Endothelial cell of umbilical vein (primary cell): ENCODE data around the gene TRIM17. TPM values are rescaled to one million over a fixed set of nuclear protein-coding genes. Genes with fewer than 3 reads are reported as not detected.

ENCODE experiments used
- BruUV-seq: library from RNA; stranded (reverse); fragments of 400-500 nt; replicated peaks from 2 replicates; lab custom pipeline; 2021; lab: Mats Ljungman, UMichigan
- CTCF ChIA-PET: fragments of 300-600, 350-600 bp; sonication (Branson Sonifier 250); formaldehyde crosslinking; loops from one replicate; lab custom pipeline; 2021; ENCODE audit warnings: antibody characterized with exemption, inconsistent platforms; lab: Charles Lee
- POLR2A ChIA-PET: fragments of 300-600, 350-600 bp; sonication (Branson Sonifier 250); formaldehyde crosslinking; loops from one replicate; lab custom pipeline; 2021; ENCODE audit warnings: antibody characterized with exemption, inconsistent platforms; lab: Charles Lee
- DNase-seq: peaks from one replicate; pipeline ENCODE4 v3.0.0-alpha.2; 2011; ENCODE audit warnings: low read depth, low spot score
- FAIRE-seq: peaks from 2 replicates; lab custom pipeline; 2011; peaks lifted over from hg19 to GRCh38; lab: Jason Lieb, UNC
- H2AFZ ChIP-seq: 2 replicates; pipeline ENCODE4 v1.6.0; 2012; ENCODE audit warnings: low read depth, low read length, control low read depth, inconsistent platforms
- H3K27ac ChIP-seq: 2 replicates; pipeline ENCODE4 v1.5.1; 2011; ENCODE audit warnings: low read depth, mild to moderate bottlenecking, control low read depth, low read length, moderate library complexity; ENCODE audit not compliant: insufficient read depth
- H3K27me3 ChIP-seq, 2 experiments: 2 replicates each; pipeline versions ENCODE4 v1.6.0 to v1.6.1; 2011; ENCODE audit warnings: low read length in 2 of 2, mixed read lengths in 1 of 2; ENCODE audit not compliant: control insufficient read depth in 2 of 2, insufficient read depth in 2 of 2
- H3K36me3 ChIP-seq, 2 experiments: 2 replicates in 1 of 2; 3 replicates in 1 of 2; pipeline ENCODE4 v1.5.1; 2011; ENCODE audit warnings: low read length in 2 of 2, mild to moderate bottlenecking in 1 of 2, moderate library complexity in 1 of 2; ENCODE audit not compliant: control insufficient read depth in 2 of 2, insufficient read depth in 2 of 2; ENCODE audit errors: extremely low read depth in 1 of 2
- H3K4me1 ChIP-seq: 3 replicates; pipeline ENCODE4 v1.5.1; 2011; ENCODE audit warnings: mild to moderate bottlenecking, low read length; ENCODE audit not compliant: control insufficient read depth, insufficient read depth; ENCODE audit errors: extremely low read depth
- H3K4me2 ChIP-seq: 2 replicates; pipeline ENCODE4 v1.6.1; 2011; ENCODE audit warnings: low read length, control low read depth, mixed read lengths; ENCODE audit not compliant: insufficient read depth
- H3K4me3 ChIP-seq, 3 experiments: fragments of 200-600 bp in 1 of 3; sonication (generic), shearing (Covaris generic) in 1 of 3; replicated peaks in 1 of 3; 2 replicates each; pipeline ENCODE4 v1.5.1; 2011 to 2016; ENCODE audit warnings: control low read depth in 3 of 3, low read length in 3 of 3, mild to moderate bottlenecking in 2 of 3, inconsistent platforms in 1 of 3, low read depth in 1 of 3, moderate library complexity in 1 of 3; ENCODE audit not compliant: insufficient read depth in 1 of 3
- H3K79me2 ChIP-seq: 2 replicates; pipeline ENCODE4 v1.6.0; 2012; ENCODE audit warnings: low read length, inconsistent platforms; ENCODE audit not compliant: control insufficient read depth, insufficient read depth
- H3K9ac ChIP-seq: replicated peaks from 2 replicates; pipeline ENCODE3; 2011; ENCODE audit warnings: low read length, control low read depth; ENCODE audit not compliant: insufficient read depth; ENCODE audit errors: extremely low read depth
- H3K9me1 ChIP-seq: replicated peaks from 3 replicates; pipeline ENCODE4 v1.6.0; 2011; ENCODE audit warnings: mild to moderate bottlenecking, low read length; ENCODE audit not compliant: control insufficient read depth, insufficient read depth; ENCODE audit errors: extremely low read depth
- H3K9me3 ChIP-seq: replicated peaks from 2 replicates; pipeline ENCODE4 v1.5.1; 2012; ENCODE audit warnings: low read length, inconsistent platforms; ENCODE audit not compliant: control insufficient read depth, insufficient read depth
- H4K20me1 ChIP-seq: replicated peaks from 2 replicates; pipeline ENCODE3; 2011; ENCODE audit warnings: mild to moderate bottlenecking, low read length; ENCODE audit not compliant: control insufficient read depth, insufficient read depth; ENCODE audit errors: extremely low read depth
- CTCF ChIP-seq, 2 donors: IDR thresholded peaks; 1 replicate in 1 of 2; 2 replicates in 1 of 2; pipeline ENCODE4 v1.5.1; 2011; ENCODE audit warnings: low read length in 2 of 2, mild to moderate bottlenecking in 2 of 2, moderate library complexity in 2 of 2, control low read depth in 1 of 2, inconsistent platforms in 1 of 2, low read depth in 1 of 2; ENCODE audit not compliant: insufficient read depth in 1 of 2; ENCODE audit errors: extremely low read depth in 1 of 2
- EZH2 ChIP-seq: IDR thresholded peaks from 2 replicates; pipeline ENCODE4 v1.6.1; 2012; ENCODE audit warnings: borderline replicate concordance, low read depth, mild to moderate bottlenecking, moderate library complexity, low read length, inconsistent platforms; ENCODE audit not compliant: severe bottlenecking
- FOS ChIP-seq: IDR thresholded peaks from 2 replicates; pipeline ENCODE4 v1.6.1; 2011; ENCODE audit warnings: mild to moderate bottlenecking, low read length, moderate library complexity, borderline replicate concordance; ENCODE audit not compliant: insufficient read depth
- GATA2 ChIP-seq: IDR thresholded peaks from 2 replicates; pipeline ENCODE4 v1.7.0; 2011; ENCODE audit warnings: low read depth, mild to moderate bottlenecking, moderate library complexity, mixed read lengths, low read length; ENCODE audit not compliant: insufficient read length, insufficient read depth
- JUN ChIP-seq: IDR thresholded peaks from 2 replicates; pipeline ENCODE4 v1.6.1; 2011; ENCODE audit warnings: borderline replicate concordance, low read depth; ENCODE audit not compliant: insufficient read length, insufficient read depth
- MYC ChIP-seq: IDR thresholded peaks from one replicate; pipeline ENCODE4 v1.6.1; 2011; ENCODE audit warnings: mild to moderate bottlenecking, low read depth, low read length
- POLR2A ChIP-seq: IDR thresholded peaks from 2 replicates; pipeline ENCODE4 v1.6.1; 2012; ENCODE audit warnings: low read depth, mild to moderate bottlenecking, control low read depth, low read length
- POLR2AphosphoS5 ChIP-seq: IDR thresholded peaks from 2 replicates; pipeline ENCODE4 v1.6.1; 2012; ENCODE audit warnings: low read depth, mild to moderate bottlenecking, control low read depth, low read length, moderate library complexity; ENCODE audit not compliant: insufficient read depth
- dilution Hi-C: fragments of 300-500 bp; cut with MboI; formaldehyde crosslinking; loops from one replicate; pipeline ENCODE4 v1.15.0; 2019; ENCODE audit warnings: low sequenced_read_pairs; ENCODE audit not compliant: extremely low pct_ligation_motif_present
- intact Hi-C: fragments of 100-400 bp; cut with micrococcal nuclease; formaldehyde crosslinking; loops from one replicate; pipeline ENCODE4 v1.10.0; 2022
- polyA plus RNA-seq, 4 experiments: library from polyadenylated mRNA; depleted of rRNA in 3 of 4; stranded (reverse) in 3 of 4; unstranded in 1 of 4; fragments of >200 nt; gene quantifications; 2 replicates each; pipeline versions ENCODE4 v1.2.1 to v1.2.3, GENCODE V29; 2011 to 2012; ENCODE audit warnings: missing spikeins in 1 of 4
- total RNA-seq: library from RNA; stranded (reverse); gene quantifications from 2 replicates; pipeline ENCODE4 v1.2.3, GENCODE V29; 2021
- TF ChIP-seq, protein P1 (sequence below): IDR thresholded peaks from 2 replicates; pipeline ENCODE4 v1.6.1; 2011; ENCODE audit not compliant: insufficient read depth, insufficient read length

TRIM17 gene
- total and polyA plus RNA-seq, 2 donors (not counting 3 experiments of a cell fraction or from before 2014, with no cell fraction given) = not detected

GRCh38 chr1:228397966-228398365 lies 18.7 kb downstream of the TRIM17 start:
- H3K36me3 ChIP-seq = peaks cover 2 to 32% of the 10 kb centered on the region in 2 experiments
- dilution Hi-C loops = no loop called here
- H4K20me1 ChIP-seq = no peaks in the 10 kb centered on the region
- H3K9me1 ChIP-seq = no peaks in the 10 kb centered on the region
- TF ChIP-seq POLR2A (no peak), FOS (no peak), EZH2 (no peak), CTCF (IDR thresholded peaks at IDR 0.05; ENCODE audit: extremely low read depth in 1 of 2, insufficient read depth in 1 of 2, low read depth in 1 of 2, low read length in 2 of 2) (no peak), MYC (no peak), POLR2AphosphoS5 (no peak), GATA2 (no peak), JUN (no peak)
- TF ChIP-seq, protein P1, sequence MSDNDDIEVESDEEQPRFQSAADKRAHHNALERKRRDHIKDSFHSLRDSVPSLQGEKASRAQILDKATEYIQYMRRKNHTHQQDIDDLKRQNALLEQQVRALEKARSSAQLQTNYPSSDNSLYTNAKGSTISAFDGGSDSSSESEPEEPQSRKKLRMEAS = no peak
- no peak overlapping the region for H3K4me3 ChIP-seq
- H3K4me1 ChIP-seq = peaks cover 5% of the 10 kb centered on the region
- FAIRE-seq = no peak
- POLR2A ChIA-PET = no interaction called here
- no peaks in the 10 kb centered on the region for H3K27me3 ChIP-seq
- intact Hi-C loops = no loop called here
- no TSS peak for BruUV-seq
- H3K9ac ChIP-seq = no peak overlapping the region
- DNase-seq = no peak
- H2AFZ ChIP-seq = no peak overlapping the region
- CTCF ChIA-PET = no interaction called here
- no peak overlapping the region for H3K27ac ChIP-seq
- no peak overlapping the region for H3K4me2 ChIP-seq
- peaks cover 28% of the 10 kb centered on the region for H3K79me2 ChIP-seq
- no peaks in the 10 kb centered on the region for H3K9me3 ChIP-seq
